Naive B cell (primary cell): ENCODE measurements around the gene USP32. TPM values are rescaled to one million over a fixed set of nuclear protein-coding genes. Genes with fewer than 3 reads are reported as not detected.
A peak's percentile ranks its signal among the peaks of the same experiment; 100 is the strongest.
"Not testable (repeated sequence)": the region's sequence is repeated elsewhere in the genome, so short reads cannot be mapped to it uniquely, and the experiment has no call there.

ENCODE experiments used
- ATAC-seq, 2 donors: fragments of 150-1000 bp; cut with Tn5 transposase; 2 replicates each; pipeline ENCODE4 v1.10.0; 2021; ENCODE audit warnings: low read depth in 2 of 2, mild to moderate bottlenecking in 2 of 2, moderate library complexity in 2 of 2
- DNase-seq: peaks from one replicate; pipeline ENCODE4 v3.0.0; 2022
- H3K27ac Mint-ChIP-seq, 6 donors: one replicate each; pipeline ENCODE4 v1.8.0; 2020 to 2022; ENCODE audit warnings: mild to moderate bottlenecking in 6 of 6, mixed read lengths in 6 of 6, moderate library complexity in 5 of 6, inconsistent platforms in 2 of 6
- H3K27me3 Mint-ChIP-seq, 3 donors: one replicate each; pipeline ENCODE4 v1.8.0; 2021 to 2022; ENCODE audit warnings: mixed read lengths in 3 of 3, mild to moderate bottlenecking in 1 of 3
- H3K36me3 Mint-ChIP-seq, 2 donors: one replicate each; pipeline ENCODE4 v1.8.0; 2020 to 2022; ENCODE audit warnings: mixed read lengths in 2 of 2, inconsistent platforms in 1 of 2, mild to moderate bottlenecking in 1 of 2
- H3K4me1 Mint-ChIP-seq, 3 donors: one replicate each; pipeline ENCODE4 v1.8.0; 2020 to 2022; ENCODE audit warnings: mixed read lengths in 3 of 3, inconsistent platforms in 1 of 3, mild to moderate bottlenecking in 1 of 3, moderate library complexity in 1 of 3
- H3K4me3 Mint-ChIP-seq, 8 donors: one replicate each; pipeline ENCODE4 v1.8.0; 2020 to 2022; ENCODE audit warnings: mild to moderate bottlenecking in 8 of 8, mixed read lengths in 8 of 8, moderate library complexity in 8 of 8, inconsistent platforms in 2 of 8
- H3K9me3 Mint-ChIP-seq, 7 donors: one replicate each; pipeline ENCODE4 v1.8.0; 2020 to 2022; ENCODE audit warnings: mixed read lengths in 7 of 7, mild to moderate bottlenecking in 5 of 7, inconsistent platforms in 2 of 7, moderate library complexity in 1 of 7
- polyA plus RNA-seq, 6 donors: library from polyadenylated mRNA; unstranded; fragments of 300-500 nt; fragmentation: Illumina TruSeq; gene quantifications; one replicate each; pipeline ENCODE4 v1.2.3, GENCODE V29; 2021; ENCODE audit warnings: low read depth in 6 of 6

The USP32 gene
- polyA plus RNA-seq, 6 donors from 2014 or later: 7.3 to 16.2 (median 14.1) TPM; not detected in 1

GRCh38 chr17:60194141-60194540 lies 197.8 kb downstream of the USP32 start:
- H3K4me1 Mint-ChIP-seq, DNase-seq, H3K4me3 Mint-ChIP-seq, H3K27me3 Mint-ChIP-seq, H3K9me3 Mint-ChIP-seq, ATAC-seq: not testable (repeated sequence)
- peak overlapping the region in 1 of 6 donors; percentile 24 for H3K27ac Mint-ChIP-seq
- peaks cover 26 to 46% of the 10 kb centered on the region in 2 donors for H3K36me3 Mint-ChIP-seq

- no peaks in the 10 kb centered on the region for H3K27me3 Mint-ChIP-seq
- DNase-seq (no peak), ATAC-seq (no peak)
- no peaks in the 10 kb centered on the region for H3K9me3 Mint-ChIP-seq
- H3K27ac Mint-ChIP-seq: peak overlapping the region in 1 of 6 donors; percentile 38
- H3K4me1 Mint-ChIP-seq: no peaks in the 10 kb centered on the region
- H3K4me3 Mint-ChIP-seq: no peak overlapping the region
- peaks cover 26 to 52% of the 10 kb centered on the region in 2 donors for H3K36me3 Mint-ChIP-seq
These were observed 198.5 kb downstream of the USP32 start for GRCh38 chr17:60193482-60193881.

- H3K27ac Mint-ChIP-seq: peak overlapping the region in 1 of 6 donors; percentile 38
These were observed 198.9 kb downstream of the USP32 start for GRCh38 chr17:60193032-60193431.

DNA sequence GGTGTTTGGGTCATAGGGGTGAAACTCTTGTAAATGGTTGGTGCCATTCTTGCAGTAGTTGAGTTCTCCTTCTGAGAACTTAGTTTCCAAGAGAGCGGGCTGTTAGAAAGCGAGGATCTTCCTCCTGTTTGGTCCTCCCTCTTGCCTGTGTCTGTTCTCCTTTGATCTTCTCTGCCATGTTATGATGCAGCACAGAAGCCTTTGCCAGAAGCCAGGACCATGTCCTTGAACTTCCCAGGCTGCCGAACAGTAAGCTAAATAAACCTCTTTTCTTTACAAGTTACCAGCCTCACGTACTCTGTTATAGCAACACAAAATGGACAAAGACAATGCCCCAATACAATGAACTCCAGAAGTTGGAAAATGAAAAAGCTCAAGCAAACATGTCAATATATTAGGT lies 201.9 kb downstream of the USP32 start:
- H3K4me3 Mint-ChIP-seq, H3K9me3 Mint-ChIP-seq, ATAC-seq, H3K27me3 Mint-ChIP-seq, H3K27ac Mint-ChIP-seq, DNase-seq: not testable (repeated sequence)
- peaks cover 16 to 27% of the 10 kb centered on the region in 2 donors for H3K36me3 Mint-ChIP-seq
- peaks cover 5 to 13% (median 12%) of the 10 kb centered on the region in 3 donors for H3K4me1 Mint-ChIP-seq

More at GRCh38 chr17:60193032-60193431, 198.9 kb downstream of the USP32 start:
- ATAC-seq, H3K9me3 Mint-ChIP-seq, H3K4me1 Mint-ChIP-seq, DNase-seq, H3K4me3 Mint-ChIP-seq, H3K27me3 Mint-ChIP-seq: not testable (repeated sequence)
- H3K36me3 Mint-ChIP-seq: peaks cover 26 to 48% of the 10 kb centered on the region in 2 donors

GRCh38 chr17:60188759-60189158 lies 203.2 kb downstream of the USP32 start:
- H3K27ac Mint-ChIP-seq: no peak overlapping the region
- H3K27me3 Mint-ChIP-seq: no peaks in the 10 kb centered on the region
- H3K4me3 Mint-ChIP-seq: no peak overlapping the region
- peaks cover 4 to 19% of the 10 kb centered on the region in 2 donors for H3K36me3 Mint-ChIP-seq
- H3K9me3 Mint-ChIP-seq: no peaks in the 10 kb centered on the region
- peaks cover 5 to 13% (median 12%) of the 10 kb centered on the region in 3 donors for H3K4me1 Mint-ChIP-seq
- DNase-seq (no peak), ATAC-seq (no peak)

GRCh38 chr17:60186846-60187745 lies 204.8 kb downstream of the USP32 start:
- DNase-seq, H3K27me3 Mint-ChIP-seq, ATAC-seq, H3K4me3 Mint-ChIP-seq, H3K9me3 Mint-ChIP-seq: not testable (repeated sequence)
- peaks cover 5 to 13% (median 12%) of the 10 kb centered on the region in 3 donors for H3K4me1 Mint-ChIP-seq
- H3K36me3 Mint-ChIP-seq: peaks cover 0 to 24% of the 10 kb centered on the region in 2 donors
- H3K27ac Mint-ChIP-seq: peak overlapping the region in 5 of 6 donors; percentile 32 to 90 (median 39)

DNA sequence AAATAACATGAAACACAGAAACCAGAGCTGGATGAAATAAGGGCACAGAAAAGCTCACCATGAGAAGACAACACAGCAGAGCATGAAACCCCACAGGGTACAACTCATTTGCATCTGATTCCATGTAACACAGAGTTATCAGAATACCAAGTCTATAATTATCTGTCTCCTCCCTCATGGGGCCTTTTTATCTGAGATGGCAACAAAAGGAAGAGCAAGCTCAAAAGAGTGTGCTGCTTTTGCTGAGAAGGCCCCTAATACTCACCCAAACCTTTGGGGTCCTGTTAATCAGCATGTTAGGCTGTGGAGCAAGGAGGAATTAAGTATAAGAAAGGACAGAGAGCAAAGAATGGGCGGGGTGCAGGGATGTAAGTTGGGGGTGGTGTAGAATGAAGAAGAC lies 205.6 kb downstream of the USP32 start:
- H3K27ac Mint-ChIP-seq: peak overlapping the region in 4 of 6 donors; percentile 32 to 90 (median 58)
- not testable (repeated sequence) for H3K9me3 Mint-ChIP-seq, ATAC-seq, DNase-seq, H3K4me3 Mint-ChIP-seq, H3K27me3 Mint-ChIP-seq
- peaks cover 0 to 28% of the 10 kb centered on the region in 2 donors for H3K36me3 Mint-ChIP-seq
- peaks cover 5 to 13% (median 12%) of the 10 kb centered on the region in 3 donors for H3K4me1 Mint-ChIP-seq

- H3K9me3 Mint-ChIP-seq, DNase-seq, ATAC-seq, H3K4me3 Mint-ChIP-seq, H3K4me1 Mint-ChIP-seq, H3K27me3 Mint-ChIP-seq, H3K27ac Mint-ChIP-seq: not testable (repeated sequence)
- peaks cover 8 to 29% of the 10 kb centered on the region in 2 donors for H3K36me3 Mint-ChIP-seq
These were observed 211.6 kb downstream of the USP32 start for GRCh38 chr17:60180380-60180779.

- ATAC-seq, H3K27me3 Mint-ChIP-seq, DNase-seq, H3K9me3 Mint-ChIP-seq, H3K4me1 Mint-ChIP-seq, H3K4me3 Mint-ChIP-seq, H3K27ac Mint-ChIP-seq: not testable (repeated sequence)
- H3K36me3 Mint-ChIP-seq: peaks cover 8 to 27% of the 10 kb centered on the region in 2 donors
These were observed 213.8 kb downstream of the USP32 start for GRCh38 chr17:60178180-60178579.

GRCh38 chr17:60176763-60177162 lies 215.2 kb downstream of the USP32 start:
- H3K4me1 Mint-ChIP-seq, H3K27ac Mint-ChIP-seq, H3K27me3 Mint-ChIP-seq, H3K4me3 Mint-ChIP-seq, ATAC-seq, DNase-seq, H3K9me3 Mint-ChIP-seq: not testable (repeated sequence)
- H3K36me3 Mint-ChIP-seq: peaks cover 8 to 23% of the 10 kb centered on the region in 2 donors

DNA sequence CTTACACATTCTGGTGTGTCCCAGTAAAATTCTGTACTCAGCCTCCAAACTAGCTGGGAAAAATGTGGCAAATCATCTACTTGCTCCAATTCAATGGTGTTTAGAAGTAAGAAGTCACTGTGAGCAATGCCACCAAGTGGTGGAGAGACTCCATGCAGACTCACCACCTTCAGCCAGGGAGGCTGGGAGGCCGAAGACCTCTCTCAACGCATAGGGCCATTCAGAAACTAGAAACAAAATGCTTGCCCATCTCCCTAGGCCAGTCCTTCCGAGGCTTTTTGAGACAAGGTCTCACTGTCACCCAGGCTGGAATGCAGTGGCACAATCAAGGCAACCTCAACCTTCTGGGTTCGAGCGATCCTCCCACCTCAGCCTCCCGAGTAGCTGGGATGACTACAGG lies 217.2 kb downstream of the USP32 start:
- H3K27me3 Mint-ChIP-seq, H3K4me3 Mint-ChIP-seq, H3K9me3 Mint-ChIP-seq, ATAC-seq, DNase-seq, H3K4me1 Mint-ChIP-seq, H3K27ac Mint-ChIP-seq: not testable (repeated sequence)
- H3K36me3 Mint-ChIP-seq: peaks cover 0 to 13% of the 10 kb centered on the region in 2 donors

- Mint-ChIP-seq H3K9me3 (no peaks in the 10 kb centered on the region), H3K4me3 (no peak overlapping the region), H3K4me1 (peaks cover 4 to 9% (median 8%) of the 10 kb centered on the region in 3 donors), H3K27ac (peak overlapping the region in 3 of 6 donors; percentile 4 to 37 (median 19)), H3K36me3 (peaks cover 0 to 13% of the 10 kb centered on the region in 2 donors), H3K27me3 (no peaks in the 10 kb centered on the region)
- DNase-seq (no peak), ATAC-seq (no peak)
These were observed 217.9 kb downstream of the USP32 start for GRCh38 chr17:60174035-60174434.

- H3K27ac Mint-ChIP-seq: peak overlapping the region in 2 of 6 donors; percentile 19 to 47
These were observed 218.6 kb downstream of the USP32 start for GRCh38 chr17:60173304-60173819.

DNA sequence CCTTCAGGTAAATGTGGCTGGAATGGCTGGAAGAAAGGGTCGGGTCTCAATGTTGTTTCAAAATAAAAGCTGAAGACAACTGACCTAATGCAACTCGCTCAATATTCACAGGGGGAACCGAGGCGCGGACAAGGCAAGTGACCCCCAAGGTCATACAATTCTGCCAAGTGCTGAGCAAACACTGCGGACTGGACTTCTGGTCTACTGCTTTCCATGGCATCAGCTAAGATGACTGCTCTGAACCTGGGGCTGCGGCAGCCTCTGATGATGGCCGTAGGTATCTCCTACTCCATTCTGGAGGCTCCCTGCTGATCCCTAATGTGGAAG lies 220.2 kb downstream of the USP32 start:
- ATAC-seq: no peak
- no peak overlapping the region for H3K27ac Mint-ChIP-seq

More at GRCh38 chr17:60173304-60173819, 218.6 kb downstream of the USP32 start:
- Mint-ChIP-seq H3K36me3 (peaks cover 0 to 8% of the 10 kb centered on the region in 2 donors), H3K27me3 (no peaks in the 10 kb centered on the region), H3K9me3 (no peaks in the 10 kb centered on the region), H3K4me1 (peaks cover 4 to 9% (median 8%) of the 10 kb centered on the region in 3 donors), H3K4me3 (no peak overlapping the region)
- no peak for DNase-seq
- no peak for ATAC-seq

More for the DNA sequence above, 220.2 kb downstream of the USP32 start:
- no peak for DNase-seq
- Mint-ChIP-seq H3K4me3 (no peak overlapping the region), H3K9me3 (no peaks in the 10 kb centered on the region), H3K4me1 (peaks cover 8 to 11% (median 8%) of the 10 kb centered on the region in 3 donors), H3K36me3 (peaks cover 0 to 5% of the 10 kb centered on the region in 2 donors), H3K27me3 (no peaks in the 10 kb centered on the region)
